CD4-positive, alpha-beta T cell treated with Interleukin-15 for 1 hour (primary cell): Measurements from ENCODE around the gene ZDBF2.
A peak's percentile ranks its signal among the peaks of the same experiment; 100 is the strongest.
"Not testable (repeated sequence)": the region's sequence is repeated elsewhere in the genome, so short reads cannot be mapped to it uniquely, and the experiment has no call there.

Source experiments
- DNase-seq: peaks from one replicate; pipeline ENCODE4 v3.0.0-alpha.2; 2020

ZDBF2 gene

DNA sequence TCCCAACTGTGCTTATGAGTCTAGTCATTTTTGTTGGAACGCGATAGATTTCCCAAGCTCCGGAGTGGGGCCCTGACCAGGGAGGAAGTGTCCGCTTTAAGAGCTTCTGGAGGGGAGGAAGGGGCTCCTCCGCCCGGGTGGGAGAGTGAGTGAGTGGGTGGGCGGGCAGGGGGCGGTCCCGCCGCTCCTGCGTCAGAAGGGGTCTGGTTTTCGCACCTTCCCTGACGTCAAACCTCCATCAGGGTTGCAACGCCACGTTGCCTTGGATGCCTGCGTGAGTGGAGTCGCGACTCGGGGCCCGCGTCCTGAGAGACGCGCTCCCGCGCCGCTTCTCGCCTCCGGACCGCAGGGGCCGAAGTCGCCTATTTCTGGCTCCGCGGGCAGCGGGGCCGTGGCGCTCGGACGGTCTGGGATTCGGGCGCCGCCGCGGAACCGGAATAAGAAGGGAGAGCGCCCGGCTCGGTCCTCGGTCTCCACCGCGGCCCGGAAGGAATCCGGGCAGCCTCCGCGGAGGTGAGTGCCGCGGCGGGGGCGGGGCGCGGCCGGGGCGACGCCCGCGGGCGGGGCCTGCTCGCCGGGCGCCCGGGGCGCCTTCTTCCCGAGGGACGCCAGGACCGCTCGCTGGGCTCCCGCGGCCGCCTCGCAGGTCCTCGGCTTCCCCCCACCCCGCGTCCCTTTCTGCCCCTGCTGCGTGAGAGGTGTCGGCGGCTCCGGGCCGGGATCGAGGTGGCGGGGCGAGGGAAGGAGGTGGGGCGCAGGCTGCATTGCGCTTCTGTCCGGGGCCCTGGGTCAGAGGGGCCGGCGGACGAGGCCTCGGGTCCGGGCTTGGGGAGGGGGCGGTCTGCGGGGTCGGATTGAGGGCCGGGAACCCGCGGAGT, at the start of gene ZDBF2:
TSS of gene ZDBF2 (plus strand) at position 230 of the 878 bp plus-strand sequence. CDS start 7,187 bp downstream, outside the sequence.
- DNase-seq = peak; percentile 58

- DNase-seq = no peak
These were observed 48.8 kb upstream of the ZDBF2 start for GRCh38 chr2:206225435-206226232.

GRCh38 chr2:206228636-206229035, 45.8 kb upstream of the ZDBF2 start:
- DNase-seq = not testable (repeated sequence)

DNA sequence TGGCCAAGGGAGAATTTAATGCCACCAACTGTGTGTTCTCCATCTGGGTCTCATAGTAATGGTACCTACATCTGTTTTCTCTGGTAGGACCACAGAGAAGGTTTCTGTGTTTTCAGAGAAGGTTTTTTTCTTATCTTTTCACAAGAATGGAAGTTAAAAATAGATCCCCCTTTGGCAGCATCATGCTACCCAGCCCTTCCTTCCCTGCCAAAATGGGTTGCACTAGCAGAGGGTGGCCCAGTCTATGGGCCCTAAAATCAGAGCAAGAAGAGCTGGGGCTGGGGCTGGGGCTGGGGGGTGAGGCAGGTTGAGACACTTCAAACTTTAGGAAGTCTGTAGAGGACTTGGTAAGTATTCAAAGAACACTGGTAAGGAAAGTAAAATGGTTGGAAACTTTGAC, 44.8 kb upstream of the ZDBF2 start:
- DNase-seq = no peak

- no peak for DNase-seq
These were observed 44.3 kb upstream of the ZDBF2 start for GRCh38 chr2:206230060-206230762.

DNA sequence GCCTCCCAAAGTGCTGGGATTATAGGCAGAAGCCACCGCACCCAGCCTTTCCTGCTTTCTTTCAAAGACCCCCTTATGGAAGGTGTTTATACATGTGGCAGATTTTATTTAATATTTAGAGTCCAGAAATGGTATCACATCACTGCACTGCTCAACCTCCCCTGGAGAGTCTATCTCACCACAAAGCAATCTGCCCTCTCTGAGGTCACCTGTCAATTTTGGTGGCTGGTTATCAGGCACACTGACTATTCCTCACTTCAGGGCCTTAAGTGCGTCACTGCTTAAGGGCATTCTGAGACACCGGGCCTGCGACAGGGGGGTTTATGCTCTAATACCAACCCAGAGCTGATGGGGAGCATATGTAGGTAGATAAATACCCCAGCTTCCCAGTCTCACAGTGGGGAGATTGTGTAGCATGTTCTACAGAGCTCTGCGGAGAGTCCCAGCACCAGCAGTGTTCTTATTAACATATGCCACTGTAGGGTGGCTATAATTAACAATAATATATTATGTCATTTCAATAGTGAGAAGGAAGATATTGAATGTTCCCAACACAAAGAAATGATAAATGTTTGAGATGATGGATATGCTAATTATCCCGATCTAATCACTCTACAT, 42.7 kb upstream of the ZDBF2 start:
- DNase-seq = no peak

GRCh38 chr2:206232287-206233035, 42.0 kb upstream of the ZDBF2 start:
- no peak for DNase-seq

DNA sequence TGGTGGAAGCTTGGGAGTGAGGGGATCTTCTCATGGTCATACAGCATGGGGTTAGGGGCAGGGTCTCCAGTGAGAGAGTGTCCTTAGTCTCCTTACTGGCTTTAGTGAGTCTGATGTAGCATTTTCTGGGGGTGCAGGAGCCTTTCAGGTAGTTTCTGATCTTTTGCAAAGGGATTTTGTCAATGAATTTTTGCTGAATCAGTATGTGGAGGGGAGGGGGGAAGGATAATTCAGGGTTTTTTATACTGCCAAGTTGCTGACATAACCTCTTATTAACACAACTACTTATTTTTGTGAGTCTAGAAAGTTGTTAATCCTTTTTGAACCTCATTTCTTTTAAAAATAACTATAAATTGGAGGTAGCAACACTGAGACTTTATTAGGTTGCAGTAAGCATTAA, 35.3 kb upstream of the ZDBF2 start:
- DNase-seq = no peak

- DNase-seq = no peak
These were observed 34.1 kb upstream of the ZDBF2 start for GRCh38 chr2:206240327-206240726.

GRCh38 chr2:206241736-206242135, 32.7 kb upstream of the ZDBF2 start:
- no peak for DNase-seq

DNA sequence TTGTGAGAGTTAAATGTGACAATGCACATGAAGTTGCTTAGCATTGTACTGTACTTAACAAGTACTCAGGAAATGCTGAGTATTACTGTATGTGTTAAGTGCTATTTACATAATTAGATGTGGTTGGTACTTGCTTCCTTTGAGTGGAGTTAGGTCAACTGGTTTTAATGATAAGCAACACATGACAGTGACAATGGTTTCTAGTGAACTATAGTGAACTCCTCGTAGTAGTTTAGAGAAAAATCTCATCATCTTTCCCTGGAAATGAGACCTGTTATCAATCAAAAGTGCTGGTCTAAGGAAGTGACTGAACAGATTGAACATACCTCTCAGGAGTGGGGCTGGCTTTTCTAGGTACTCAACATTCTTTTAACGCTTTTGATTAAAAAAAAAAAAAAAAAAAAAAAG, 29.2 kb upstream of the ZDBF2 start:
- no peak for DNase-seq

DNA sequence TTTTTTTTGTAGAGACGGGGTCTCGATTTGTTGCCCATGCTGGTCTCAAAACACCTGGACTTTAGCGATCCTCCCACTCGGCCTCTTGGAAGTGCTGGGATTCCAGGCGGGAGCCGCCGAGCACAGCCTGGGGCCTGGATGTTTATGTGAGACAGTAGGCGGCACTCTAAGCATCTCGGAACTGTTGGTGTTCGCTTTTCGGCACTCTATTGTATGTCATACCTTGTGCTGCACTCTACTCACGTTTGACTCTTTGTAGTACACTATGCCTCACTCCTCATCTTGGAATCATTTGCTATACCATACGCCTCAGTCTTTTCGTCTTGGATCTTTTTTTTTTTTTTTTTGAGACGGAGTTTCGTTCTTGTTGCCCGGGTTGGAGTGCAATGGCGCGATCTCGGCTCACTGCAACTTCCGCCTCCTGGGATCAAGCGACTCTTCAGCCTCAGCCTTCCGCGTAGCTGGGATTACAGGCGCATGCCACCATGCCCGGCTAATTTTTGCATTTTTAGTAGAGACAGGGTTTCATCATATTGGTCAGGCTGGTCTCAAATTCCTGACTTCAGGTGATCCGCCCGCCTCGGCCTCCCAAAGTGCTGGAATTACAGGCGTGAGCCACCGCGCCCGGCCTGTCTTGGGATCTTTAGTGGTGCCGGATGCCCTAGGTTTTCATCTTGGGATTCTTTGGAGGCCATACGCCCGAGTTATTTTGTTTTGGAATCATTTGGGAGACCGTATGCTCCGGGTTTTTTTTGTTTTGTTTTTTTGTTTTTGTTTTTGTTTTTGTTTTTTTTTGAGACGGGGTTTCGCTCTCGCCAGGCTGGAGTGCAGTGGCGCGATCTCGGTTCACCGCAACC, 24.2 kb upstream of the ZDBF2 start:
- no peak for DNase-seq

DNA sequence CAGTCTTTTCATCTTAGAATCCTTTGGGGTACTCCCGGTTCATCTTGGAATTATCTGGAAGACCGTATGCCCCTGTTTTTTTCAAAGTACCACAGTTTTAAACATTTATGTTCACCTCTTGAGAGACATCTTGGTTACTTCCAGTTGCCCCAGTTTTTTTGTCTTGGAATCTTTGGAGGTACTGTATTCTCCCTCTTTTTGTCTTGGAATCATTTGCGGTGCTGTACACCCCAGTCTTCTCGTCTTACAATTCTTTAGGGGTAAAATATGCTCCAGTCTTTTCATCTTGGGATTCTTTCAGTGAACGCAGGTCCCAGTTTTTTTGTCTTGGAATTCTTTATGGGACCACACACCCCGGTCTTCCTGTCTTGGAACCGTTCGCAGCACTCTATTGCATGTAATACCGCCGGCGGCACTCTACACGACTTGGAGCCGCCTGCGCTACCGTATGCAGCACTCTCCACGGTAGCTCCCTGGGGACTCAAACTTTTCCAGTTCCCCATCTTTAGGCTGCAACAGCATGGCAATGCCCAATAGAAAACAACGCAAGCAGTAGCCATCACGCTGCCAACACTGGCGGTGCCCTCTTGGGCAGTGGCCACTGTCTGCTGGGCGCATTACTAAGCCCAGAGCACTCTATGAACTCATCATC, 21.2 kb upstream of the ZDBF2 start:
- DNase-seq = no peak

GRCh38 chr2:206253777-206254166, 20.7 kb upstream of the ZDBF2 start:
- DNase-seq = no peak

DNA sequence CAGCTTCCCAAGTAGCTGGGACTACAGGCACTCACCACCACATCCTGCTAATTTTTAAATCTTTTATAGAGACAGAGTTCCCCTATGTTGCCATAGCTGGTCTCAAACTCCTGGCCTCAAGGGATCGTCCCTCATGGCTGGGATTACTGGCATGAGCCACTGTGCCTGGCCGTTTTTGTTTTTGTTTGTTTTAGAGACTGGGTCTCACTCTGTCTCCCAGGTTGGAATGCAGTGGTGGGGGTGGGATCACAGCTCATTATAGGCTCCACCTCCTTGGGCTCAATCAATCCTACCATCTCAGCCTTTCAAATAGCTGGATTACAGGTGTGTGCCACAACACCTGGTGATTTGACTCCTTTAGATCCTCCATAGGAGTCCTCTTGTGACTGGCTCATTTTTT, 19.5 kb upstream of the ZDBF2 start:
- no peak for DNase-seq

DNA sequence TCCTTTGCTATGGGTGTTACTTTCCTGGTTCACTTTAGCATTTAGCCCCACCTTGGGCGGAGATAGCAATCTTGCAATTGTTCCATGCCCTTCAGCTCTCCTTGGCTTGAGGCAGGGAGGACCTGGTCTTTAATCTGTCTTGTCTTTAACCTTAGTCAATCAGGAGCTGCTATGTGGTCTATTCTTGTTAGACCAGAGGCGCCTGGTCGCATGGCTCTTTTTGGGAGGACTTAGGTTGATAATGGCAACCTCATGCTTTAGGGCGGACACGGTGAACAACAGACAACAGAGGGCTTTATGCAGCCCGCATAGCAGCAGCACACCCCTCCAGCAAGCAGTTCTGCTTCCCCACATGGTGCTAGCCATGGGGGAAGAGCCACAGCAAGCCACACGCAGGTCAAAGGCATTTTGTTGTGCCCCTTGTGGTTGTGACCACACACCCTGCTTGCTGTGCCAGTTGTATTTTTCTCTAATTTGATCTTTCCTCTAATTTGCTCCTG, 17.7 kb upstream of the ZDBF2 start:
- DNase-seq = no peak

DNA sequence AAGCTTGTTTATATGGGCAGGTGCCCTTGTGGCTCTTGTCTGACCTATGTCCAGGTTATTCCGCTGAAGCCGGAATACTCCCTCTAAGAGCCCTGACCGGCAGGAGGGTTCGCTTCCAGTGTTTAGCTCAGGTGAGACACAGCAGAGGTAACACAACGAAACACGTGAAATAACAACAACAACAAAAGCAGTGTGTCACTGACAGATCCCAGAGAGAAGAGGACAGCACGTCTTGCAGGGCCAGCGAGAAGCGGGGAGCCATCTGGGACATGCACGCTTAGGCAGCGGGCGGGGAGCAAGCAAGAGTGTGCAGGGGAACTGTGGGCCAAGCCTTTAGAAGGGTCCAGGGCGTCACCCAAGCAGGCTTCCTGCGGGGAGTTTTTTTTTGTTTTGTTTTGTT, 17.1 kb upstream of the ZDBF2 start:
- DNase-seq = no peak

- DNase-seq = no peak
These were observed 16.6 kb upstream of the ZDBF2 start for GRCh38 chr2:206257861-206258260.

- DNase-seq = not testable (repeated sequence)
These were observed 15.8 kb upstream of the ZDBF2 start for GRCh38 chr2:206258615-206259014.
